ENCODE results near the gene TMEM198.

GRCh38 chr2:219526320-219527075 is 17.3 kb upstream of the TMEM198 start:
- TF ChIP-seq POLR2A (IDR thresholded peaks at IDR 0.05) (no peak), CTCF (IDR thresholded peaks at IDR 0.05) (no peak)
